Testis (tissue), 2 donors: ENCODE results near the gene RAB8A.

Experiments
- CTCF ChIP-seq, 3 experiments: fragments of 450-650 bp in 2 of 3; fragments of 200-600 bp in 1 of 3; sonication (generic) in 1 of 3; IDR thresholded peaks; one replicate each; pipeline ENCODE4 v1.5.1; 2016 to 2019; ENCODE audit warnings: antibody characterized with exemption in 3 of 3, mild to moderate bottlenecking in 2 of 3, moderate library complexity in 1 of 3
- POLR2A ChIP-seq: fragments of 450-650 bp; IDR thresholded peaks from one replicate; pipeline ENCODE4 v1.6.1; 2017; ENCODE audit warnings: antibody characterized with exemption, mild to moderate bottlenecking, moderate library complexity

- TF ChIP-seq CTCF (IDR thresholded peaks at IDR 0.05) (no peak), POLR2A (no peak)
Measured at GRCh38 chr19:16136185-16136999, 24.7 kb downstream of the RAB8A start.
